ENCODE data around the gene HOXA13. TPM values are rescaled to one million over a fixed set of nuclear protein-coding genes. Genes with fewer than 3 reads are reported as not detected.
A peak's percentile ranks its signal among the peaks of the same experiment; 100 is the strongest.

The HOXA13 gene
- total and polyA plus RNA-seq, 2 donors (not counting 1 experiment from before 2014, with no cell fraction given): not detected

- Histone ChIP-seq H3K4me2 (replicated peaks; ENCODE audit: low read depth, low read length, poor library complexity, severe bottlenecking) (peak overlapping the region; percentile 36), H3K27ac (ENCODE audit: low read length in 2 of 2) (no peak overlapping the region), H3K36me3 (replicated peaks in 1 of 2; ENCODE audit: control extremely low read depth in 1 of 2, control insufficient read depth in 1 of 2, extremely low read depth in 1 of 2, insufficient read depth in 2 of 2, low read length in 1 of 2) (no peaks in the 10 kb centered on the region), H3K4me3 (ENCODE audit: control extremely low read depth in 1 of 5, extremely low read depth in 1 of 5, insufficient read depth in 1 of 5, low read depth in 2 of 5, low read length in 4 of 5) (no peak overlapping the region), H4K20me1 (ENCODE audit: control insufficient read depth, insufficient read depth, low read length, poor library complexity, severe bottlenecking) (peaks cover 10% of the 10 kb centered on the region), H3K9ac (ENCODE audit: low read length) (no peak overlapping the region), H3K9me3 (ENCODE audit: control extremely low read depth in 1 of 3, control insufficient read depth in 2 of 3, insufficient read depth in 1 of 3, low read length in 2 of 3) (peaks cover 0 to 91% (median 18%) of the 10 kb centered on the region in 3 donors), H2AFZ (ENCODE audit: insufficient read depth, low read depth, low read length, poor library complexity, severe bottlenecking) (no peak overlapping the region), H3K4me1 (ENCODE audit: control insufficient read depth in 2 of 2, insufficient read depth in 2 of 2, low read length in 2 of 2) (peaks cover 68 to 76% of the 10 kb centered on the region in 2 donors), H3K27me3 (replicated peaks in 1 of 4; ENCODE audit: control extremely low read depth in 1 of 4, control insufficient read depth in 3 of 4, insufficient read depth in 4 of 4, low read length in 3 of 4) (peaks cover 1 to 98% (median 85%) of the 10 kb centered on the region in 4 experiments), H3K79me2 (ENCODE audit: control insufficient read depth, insufficient read depth, low read length) (no peaks in the 10 kb centered on the region)
- ChIA-PET POLR2A (interaction anchor here (1.1 kb wide), 1 partner anchor 10 kb away, joined by 5 read pairs; the partner anchor contains the start of gene HOXA9), CTCF (no interaction called here)
- H3K27me3 Mint-ChIP-seq: peaks cover 82% of the 10 kb centered on the region
- peak overlapping the region; percentile 86 for H3K27ac Mint-ChIP-seq
- TF ChIP-seq EZH2 (IDR thresholded peaks at IDR 0.05; ENCODE audit: borderline replicate concordance, insufficient read depth, low read depth, low read length, poor library complexity, severe bottlenecking) (peak; percentile 87), CTCF (IDR thresholded peaks at IDR 0.05) (no peak)
- H3K4me1 Mint-ChIP-seq: peaks cover 48% of the 10 kb centered on the region
- ATAC-seq (ENCODE audit: low read depth): no peak
- no peaks in the 10 kb centered on the region for H3K9me3 Mint-ChIP-seq (ENCODE audit: insufficient read depth)
- WGBS (ENCODE audit: insufficient coverage): 7% methylated on average over 39 of the region's 48 CpGs
- peak overlapping the region; percentile 16 for H3K4me3 Mint-ChIP-seq
- peak; percentile 44 for DNase-seq
- intact Hi-C loops (cut with micrococcal nuclease): loop anchor here (5.0 kb wide), 1 partner anchor 32 kb away; the partner anchor contains the start of gene HOXA11
Observed at GRCh38 chr7:27154901-27155815, 44.7 kb downstream of the HOXA13 start.

GRCh38 chr7:27154369-27154768 lies 45.5 kb downstream of the HOXA13 start:
- Mint-ChIP-seq H3K27me3 (peaks cover 75% of the 10 kb centered on the region), H3K9me3 (ENCODE audit: insufficient read depth) (no peaks in the 10 kb centered on the region), H3K4me3 (no peak overlapping the region), H3K4me1 (peaks cover 41% of the 10 kb centered on the region), H3K27ac (peak overlapping the region; percentile 86)
- Histone ChIP-seq H3K4me3 (ENCODE audit: control extremely low read depth in 1 of 5, extremely low read depth in 1 of 5, insufficient read depth in 1 of 5, low read depth in 2 of 5, low read length in 4 of 5) (no peak overlapping the region), H3K9ac (ENCODE audit: low read length) (no peak overlapping the region), H3K4me2 (replicated peaks; ENCODE audit: low read depth, low read length, poor library complexity, severe bottlenecking) (no peak overlapping the region), H3K36me3 (replicated peaks in 1 of 2; ENCODE audit: control extremely low read depth in 1 of 2, control insufficient read depth in 1 of 2, extremely low read depth in 1 of 2, insufficient read depth in 2 of 2, low read length in 1 of 2) (no peaks in the 10 kb centered on the region), H3K27me3 (replicated peaks in 1 of 4; ENCODE audit: control extremely low read depth in 1 of 4, control insufficient read depth in 3 of 4, insufficient read depth in 4 of 4, low read length in 3 of 4) (peaks cover 1 to 98% (median 86%) of the 10 kb centered on the region in 4 experiments), H3K9me3 (ENCODE audit: control extremely low read depth in 1 of 3, control insufficient read depth in 2 of 3, insufficient read depth in 1 of 3, low read length in 2 of 3) (peaks cover 0 to 90% (median 18%) of the 10 kb centered on the region in 3 donors), H4K20me1 (ENCODE audit: control insufficient read depth, insufficient read depth, low read length, poor library complexity, severe bottlenecking) (peaks cover 10% of the 10 kb centered on the region), H2AFZ (ENCODE audit: insufficient read depth, low read depth, low read length, poor library complexity, severe bottlenecking) (no peak overlapping the region), H3K79me2 (ENCODE audit: control insufficient read depth, insufficient read depth, low read length) (no peaks in the 10 kb centered on the region), H3K27ac (ENCODE audit: low read length in 2 of 2) (no peak overlapping the region), H3K4me1 (ENCODE audit: control insufficient read depth in 2 of 2, insufficient read depth in 2 of 2, low read length in 2 of 2) (peaks cover 62 to 74% of the 10 kb centered on the region in 2 donors)
- ChIA-PET CTCF (no interaction called here), POLR2A (interaction anchor here (1.1 kb wide), 1 partner anchor 11 kb away, joined by 5 read pairs; the partner anchor contains the start of gene HOXA9)
- DNase-seq: peak; percentile 14
- ATAC-seq (ENCODE audit: low read depth): no peak
- intact Hi-C loops (cut with micrococcal nuclease): loop anchor here (5.0 kb wide), 1 partner anchor 33 kb away; the partner anchor contains the start of gene HOXA11
- TF ChIP-seq EZH2 (IDR thresholded peaks at IDR 0.05; ENCODE audit: borderline replicate concordance, insufficient read depth, low read depth, low read length, poor library complexity, severe bottlenecking) (no peak), CTCF (IDR thresholded peaks at IDR 0.05) (no peak)
- 82% methylated on average over 10 of the region's 10 CpGs for whole genome bisulfite sequencing (ENCODE audit: insufficient coverage)
